GM23338 (cell line): ENCODE results near the gene SIDT1. TPM values are rescaled to one million over a fixed set of nuclear protein-coding genes. Genes with fewer than 3 reads are reported as not detected.

Source experiments
- ATAC-seq: fragments of 200-7000 bp; cut with Tn5 transposase; 3 replicates; pipeline ENCODE4 v1.9.1; 2020
- DNase-seq: peaks from one replicate; pipeline ENCODE4 v3.0.0-alpha.2; 2015; ENCODE audit warnings: low spot score
- H2AFZ ChIP-seq: fragments of 200-600 bp; sonication (generic); 2 replicates; pipeline ENCODE4 v1.8.0; 2016; ENCODE audit warnings: antibody characterized with exemption, mild to moderate bottlenecking, moderate library complexity
- H3F3A ChIP-seq: fragments of 200-600 bp; sonication (generic); replicated peaks from 2 replicates; pipeline ENCODE4 v1.8.0; 2017; ENCODE audit warnings: antibody characterized with exemption, mixed run types, low read depth
- H3K27ac ChIP-seq: fragments of 200-600 bp; sonication (generic); 2 replicates; pipeline ENCODE4 v1.6.1; 2016; ENCODE audit warnings: low read depth
- H3K27me3 ChIP-seq: fragments of 200-600 bp; sonication (generic); 2 replicates; pipeline ENCODE4 v1.8.0; 2016; ENCODE audit warnings: mild to moderate bottlenecking, mixed run types, moderate library complexity; ENCODE audit not compliant: insufficient read depth
- H3K36me3 ChIP-seq: fragments of 200-600 bp; sonication (generic); 2 replicates; pipeline ENCODE4 v1.8.0; 2016; ENCODE audit warnings: mild to moderate bottlenecking; ENCODE audit not compliant: insufficient read depth
- H3K4me1 ChIP-seq: fragments of 200-600 bp; sonication (generic); 2 replicates; pipeline ENCODE4 v1.8.0; 2016; ENCODE audit warnings: mild to moderate bottlenecking, moderate library complexity; ENCODE audit not compliant: insufficient read depth
- H3K4me2 ChIP-seq: fragments of 200-600 bp; sonication (generic); 2 replicates; pipeline ENCODE4 v1.7.1; 2017; ENCODE audit warnings: mixed run types
- H3K4me3 ChIP-seq: fragments of 200-600 bp; sonication (generic); 2 replicates; pipeline ENCODE4 v1.6.1; 2016; ENCODE audit warnings: mixed run types
- H3K79me2 ChIP-seq: fragments of 200-600 bp; sonication (generic); replicated peaks from 2 replicates; pipeline ENCODE4 v1.8.0; 2017; ENCODE audit warnings: mild to moderate bottlenecking; ENCODE audit not compliant: insufficient read depth
- H3K9me2 ChIP-seq: fragments of 200-600 bp; sonication (generic); 2 replicates; pipeline ENCODE4 v1.8.0; 2017; ENCODE audit not compliant: insufficient read depth
- H4K20me1 ChIP-seq: fragments of 200-600 bp; sonication (generic); replicated peaks from 2 replicates; pipeline ENCODE4 v1.8.0; 2017; ENCODE audit warnings: mild to moderate bottlenecking; ENCODE audit not compliant: insufficient read depth
- H3K27ac Mint-ChIP-seq: 2 replicates; pipeline ENCODE4 v1.8.0; 2020; ENCODE audit warnings: inconsistent platforms, mild to moderate bottlenecking, moderate library complexity, mixed read lengths
- H3K27me3 Mint-ChIP-seq: 3 replicates; pipeline ENCODE4 v1.8.0; 2022; ENCODE audit warnings: low read depth, mild to moderate bottlenecking, moderate library complexity, mixed read lengths, inconsistent platforms; ENCODE audit not compliant: insufficient read depth, poor library complexity
- H3K36me3 Mint-ChIP-seq: 3 replicates; pipeline ENCODE4 v1.8.0; 2021; ENCODE audit warnings: low read depth, mild to moderate bottlenecking, inconsistent platforms, moderate library complexity, mixed read lengths
- H3K4me1 Mint-ChIP-seq: 3 replicates; pipeline ENCODE4 v1.8.0; 2020; ENCODE audit warnings: mild to moderate bottlenecking, inconsistent platforms, mixed read lengths
- H3K4me3 Mint-ChIP-seq: 3 replicates; pipeline ENCODE4 v1.8.0; 2021; ENCODE audit warnings: moderate library complexity, mild to moderate bottlenecking, inconsistent platforms, mixed read lengths
- H3K9me3 Mint-ChIP-seq: 3 replicates; pipeline ENCODE4 v1.8.0; 2020; ENCODE audit warnings: moderate library complexity, mild to moderate bottlenecking, inconsistent platforms, mixed read lengths
- CREB1 ChIP-seq: fragments of 250-450 bp; sonication (Bioruptor Pico); IDR thresholded peaks from 2 replicates; pipeline ENCODE4 v1.5.0; 2020; ENCODE audit warnings: low read depth, mild to moderate bottlenecking, moderate library complexity
- EZH2 ChIP-seq: fragments of 200-600 bp; sonication (generic); IDR thresholded peaks from one replicate; pipeline ENCODE4 v1.8.0; 2017; ENCODE audit warnings: antibody characterized with exemption, mild to moderate bottlenecking, low read depth; ENCODE audit not compliant: unreplicated experiment
- EZH2phosphoT487 ChIP-seq: fragments of 200-600 bp; sonication (generic); IDR thresholded peaks from one replicate; pipeline ENCODE4 v1.8.1; 2018; ENCODE audit warnings: antibody characterized with exemption; ENCODE audit not compliant: unreplicated experiment
- JUNB ChIP-seq: IDR thresholded peaks from one replicate; pipeline ENCODE4 v1.6.1; 2016; ENCODE audit warnings: antibody characterized with exemption; ENCODE audit not compliant: unreplicated experiment
- NANOG ChIP-seq: IDR thresholded peaks from 2 replicates; pipeline ENCODE4 v1.6.1; 2016; ENCODE audit warnings: antibody characterized with exemption, borderline replicate concordance
- POLR2AphosphoS5 ChIP-seq: IDR thresholded peaks from 2 replicates; pipeline ENCODE4 v1.6.1; 2016; ENCODE audit warnings: antibody characterized with exemption, low read depth
- REST ChIP-seq: IDR thresholded peaks from one replicate; pipeline ENCODE4 v1.6.1; 2018; ENCODE audit warnings: antibody characterized with exemption; ENCODE audit not compliant: unreplicated experiment
- STAT1 ChIP-seq: IDR thresholded peaks from one replicate; pipeline ENCODE4 v1.6.1; 2016; ENCODE audit warnings: antibody characterized with exemption; ENCODE audit not compliant: unreplicated experiment
- ZNF114 ChIP-seq: fragments of 250-450 bp; sonication (Bioruptor Pico); IDR thresholded peaks from 2 replicates; pipeline ENCODE4 v1.5.0; 2020; ENCODE audit warnings: mild to moderate bottlenecking, moderate library complexity
- ZNF331 ChIP-seq: fragments of 250-450 bp; sonication (Bioruptor Pico); IDR thresholded peaks from 2 replicates; pipeline ENCODE4 v1.5.0; 2020; ENCODE audit warnings: low read depth, mild to moderate bottlenecking, moderate library complexity
- ZNF462 ChIP-seq: fragments of 250-450 bp; sonication (Bioruptor Pico); IDR thresholded peaks from 2 replicates; pipeline ENCODE4 v1.5.0; 2020; ENCODE audit warnings: mild to moderate bottlenecking, moderate library complexity
- polyA plus RNA-seq: library from polyadenylated mRNA; unstranded; fragments of >200 nt; fragmentation: Nextera tagmentation; extraction: Ambion mirVana; gene quantifications from 2 replicates; pipeline ENCODE4 v1.2.1, GENCODE V29; 2016
- total RNA-seq: library from RNA; depleted of rRNA; stranded (reverse); fragments of >200 nt; shearing (Covaris generic); gene quantifications from 2 replicates; pipeline ENCODE4 v1.2.3, GENCODE V29; 2014
- TF ChIP-seq, protein P1 (sequence below), 2 experiments: fragments of 200-600 bp in 1 of 2; sonication (generic) in 1 of 2; conservative IDR thresholded peaks; 2 replicates each; pipeline versions ENCODE4 v1.5.1 to v1.6.1; 2016 to 2017; ENCODE audit warnings: antibody characterized with exemption in 2 of 2, low read depth in 2 of 2, mild to moderate bottlenecking in 2 of 2, moderate library complexity in 1 of 2
- TF ChIP-seq, protein P2 (sequence below): IDR thresholded peaks from 2 replicates; pipeline ENCODE4 v1.6.1; 2016; ENCODE audit warnings: antibody characterized with exemption

The SIDT1 gene
- total and polyA plus RNA-seq, 2 experiments from 2014 or later: 0.10 TPM; not detected in 1

- Histone ChIP-seq H3K27ac (no peak overlapping the region), H3K27me3 (no peaks in the 10 kb centered on the region), H4K20me1 (no peaks in the 10 kb centered on the region), H3K36me3 (no peaks in the 10 kb centered on the region), H3F3A (no peaks in the 10 kb centered on the region), H3K4me3 (no peak overlapping the region), H2AFZ (no peak overlapping the region), H3K4me2 (no peak overlapping the region), H3K9me2 (no peaks in the 10 kb centered on the region), H3K79me2 (no peaks in the 10 kb centered on the region), H3K4me1 (peaks cover 18% of the 10 kb centered on the region)
- no peak for DNase-seq
- Mint-ChIP-seq H3K9me3 (no peaks in the 10 kb centered on the region), H3K27me3 (peaks cover 2% of the 10 kb centered on the region), H3K27ac (peak overlapping the region; percentile 79), H3K4me1 (peaks cover 48% of the 10 kb centered on the region), H3K36me3 (no peaks in the 10 kb centered on the region), H3K4me3 (no peak overlapping the region)
- no peak for ATAC-seq
- no peak for TF ChIP-seq ZNF114 (CRISPR knock-in tag)
- no peak for TF ChIP-seq NANOG
- TF ChIP-seq ZNF331: no peak
- TF ChIP-seq, protein P1, sequence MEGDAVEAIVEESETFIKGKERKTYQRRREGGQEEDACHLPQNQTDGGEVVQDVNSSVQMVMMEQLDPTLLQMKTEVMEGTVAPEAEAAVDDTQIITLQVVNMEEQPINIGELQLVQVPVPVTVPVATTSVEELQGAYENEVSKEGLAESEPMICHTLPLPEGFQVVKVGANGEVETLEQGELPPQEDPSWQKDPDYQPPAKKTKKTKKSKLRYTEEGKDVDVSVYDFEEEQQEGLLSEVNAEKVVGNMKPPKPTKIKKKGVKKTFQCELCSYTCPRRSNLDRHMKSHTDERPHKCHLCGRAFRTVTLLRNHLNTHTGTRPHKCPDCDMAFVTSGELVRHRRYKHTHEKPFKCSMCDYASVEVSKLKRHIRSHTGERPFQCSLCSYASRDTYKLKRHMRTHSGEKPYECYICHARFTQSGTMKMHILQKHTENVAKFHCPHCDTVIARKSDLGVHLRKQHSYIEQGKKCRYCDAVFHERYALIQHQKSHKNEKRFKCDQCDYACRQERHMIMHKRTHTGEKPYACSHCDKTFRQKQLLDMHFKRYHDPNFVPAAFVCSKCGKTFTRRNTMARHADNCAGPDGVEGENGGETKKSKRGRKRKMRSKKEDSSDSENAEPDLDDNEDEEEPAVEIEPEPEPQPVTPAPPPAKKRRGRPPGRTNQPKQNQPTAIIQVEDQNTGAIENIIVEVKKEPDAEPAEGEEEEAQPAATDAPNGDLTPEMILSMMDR (conservative IDR thresholded peaks at IDR 0.05; ENCODE audit: low read depth in 2 of 2): no peak
- TF ChIP-seq, protein P2, sequence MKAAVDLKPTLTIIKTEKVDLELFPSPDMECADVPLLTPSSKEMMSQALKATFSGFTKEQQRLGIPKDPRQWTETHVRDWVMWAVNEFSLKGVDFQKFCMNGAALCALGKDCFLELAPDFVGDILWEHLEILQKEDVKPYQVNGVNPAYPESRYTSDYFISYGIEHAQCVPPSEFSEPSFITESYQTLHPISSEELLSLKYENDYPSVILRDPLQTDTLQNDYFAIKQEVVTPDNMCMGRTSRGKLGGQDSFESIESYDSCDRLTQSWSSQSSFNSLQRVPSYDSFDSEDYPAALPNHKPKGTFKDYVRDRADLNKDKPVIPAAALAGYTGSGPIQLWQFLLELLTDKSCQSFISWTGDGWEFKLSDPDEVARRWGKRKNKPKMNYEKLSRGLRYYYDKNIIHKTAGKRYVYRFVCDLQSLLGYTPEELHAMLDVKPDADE: no peak
- no peak for TF ChIP-seq EZH2
- no peak for TF ChIP-seq JUNB
- no peak for TF ChIP-seq STAT1
- no peak for TF ChIP-seq REST
- no peak for TF ChIP-seq POLR2AphosphoS5
- TF ChIP-seq ZNF462: no peak
- no peak for TF ChIP-seq CREB1 (CRISPR knock-in tag)
- no peak for TF ChIP-seq EZH2phosphoT487
Observed at GRCh38 chr3:113589971-113590370, 57.6 kb downstream of the SIDT1 start.
